ENCODE measurements around the gene CNTN6.

GRCh38 chr3:1147819-1148218 lies 55.0 kb downstream of the CNTN6 start:
- TF ChIP-seq ZNF776 (tag by site-specific recombination; IDR thresholded peaks at IDR 0.05; ENCODE audit: borderline replicate concordance) = no peak
- TF ChIP-seq CTCF (tag by site-specific recombination; IDR thresholded peaks at IDR 0.05) = no peak
- no peak for TF ChIP-seq PBX3 (CRISPR knock-in tag; IDR thresholded peaks at IDR 0.05)
- no peak for TF ChIP-seq ZNF561 (tag by site-specific recombination; IDR thresholded peaks at IDR 0.05; ENCODE audit: borderline replicate concordance)

Measured in HEK293 (cell line).